ENCODE measurements around the gene CD59.

The CD59 gene

GRCh38 chr11:33674035-33674814 lies 62.0 kb downstream of the CD59 start:
- no peaks in the 10 kb centered on the region for H3K79me2 ChIP-seq (ENCODE audit: low read length)
- no peaks in the 10 kb centered on the region for H3K4me1 ChIP-seq (ENCODE audit: low read length)
- no peak overlapping the region for H3K4me3 ChIP-seq (ENCODE audit: low read length)
- H3K9me2 ChIP-seq (replicated peaks; ENCODE audit: insufficient read depth, low read length), result no peaks in the 10 kb centered on the region
- no peaks in the 10 kb centered on the region for H3F3A ChIP-seq (ENCODE audit: insufficient read depth, low read length)
- H4K20me1 ChIP-seq (ENCODE audit: insufficient read depth, low read length), result no peaks in the 10 kb centered on the region
- H3K36me3 ChIP-seq (replicated peaks; ENCODE audit: insufficient read depth, low read length), result no peaks in the 10 kb centered on the region
- TF ChIP-seq EZH2phosphoT487 (IDR thresholded peaks at IDR 0.05; ENCODE audit: low read length) (no peak), EZH2 (optimal IDR thresholded peaks at IDR 0.05; ENCODE audit: low read depth, low read length) (no peak), CTCF (IDR thresholded peaks at IDR 0.05; ENCODE audit: low read length) (no peak)
- DNase-seq, result no peak
- no peaks in the 10 kb centered on the region for H3K27me3 ChIP-seq (replicated peaks; ENCODE audit: insufficient read depth, low read length)
- H3K9me3 ChIP-seq (replicated peaks; ENCODE audit: insufficient read depth, low read length), result no peaks in the 10 kb centered on the region
- H2AFZ ChIP-seq (ENCODE audit: low read length), result no peak overlapping the region
- no peak overlapping the region for H3K9ac ChIP-seq (ENCODE audit: low read length)
- H3K27ac ChIP-seq (ENCODE audit: low read length), result no peak overlapping the region
- no peak overlapping the region for H3K4me2 ChIP-seq (ENCODE audit: low read depth, low read length)

DNA sequence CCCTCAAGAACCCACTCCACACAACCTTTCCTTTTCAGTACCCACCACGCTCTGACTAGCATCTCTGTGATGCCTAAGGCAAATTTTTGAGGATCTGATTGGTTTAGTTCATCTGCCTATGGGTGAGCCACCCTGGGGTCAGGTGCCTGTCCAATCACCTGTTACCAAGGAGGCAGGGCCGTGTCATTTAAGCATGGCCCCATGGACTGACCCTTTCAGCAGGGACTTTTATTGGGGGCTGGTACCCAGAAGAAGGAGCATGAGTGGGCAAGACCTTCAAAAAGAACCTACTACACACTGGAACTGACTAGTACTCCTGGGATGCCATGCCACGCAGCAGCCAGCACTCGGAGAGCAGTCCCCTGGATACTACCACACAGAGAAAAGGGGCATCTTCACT lies 64.0 kb downstream of the CD59 start:
- Histone ChIP-seq H3K9ac (ENCODE audit: low read length) (no peak overlapping the region), H3F3A (ENCODE audit: insufficient read depth, low read length) (no peaks in the 10 kb centered on the region), H2AFZ (ENCODE audit: low read length) (no peak overlapping the region), H3K27me3 (replicated peaks; ENCODE audit: insufficient read depth, low read length) (no peaks in the 10 kb centered on the region), H3K9me2 (replicated peaks; ENCODE audit: insufficient read depth, low read length) (no peaks in the 10 kb centered on the region), H3K9me3 (replicated peaks; ENCODE audit: insufficient read depth, low read length) (no peaks in the 10 kb centered on the region), H3K4me2 (ENCODE audit: low read depth, low read length) (no peak overlapping the region), H3K27ac (ENCODE audit: low read length) (no peak overlapping the region), H3K4me3 (ENCODE audit: low read length) (no peak overlapping the region), H3K36me3 (replicated peaks; ENCODE audit: insufficient read depth, low read length) (no peaks in the 10 kb centered on the region), H4K20me1 (ENCODE audit: insufficient read depth, low read length) (no peaks in the 10 kb centered on the region), H3K4me1 (ENCODE audit: low read length) (no peaks in the 10 kb centered on the region), H3K79me2 (ENCODE audit: low read length) (no peaks in the 10 kb centered on the region)
- TF ChIP-seq EZH2phosphoT487 (IDR thresholded peaks at IDR 0.05; ENCODE audit: low read length) (no peak), EZH2 (optimal IDR thresholded peaks at IDR 0.05; ENCODE audit: low read depth, low read length) (no peak), CTCF (IDR thresholded peaks at IDR 0.05; ENCODE audit: low read length) (no peak)
- DNase-seq, result no peak

GRCh38 chr11:33670250-33671011 lies 65.8 kb downstream of the CD59 start:
- Histone ChIP-seq H3K4me3 (ENCODE audit: low read length) (no peak overlapping the region), H3K36me3 (replicated peaks; ENCODE audit: insufficient read depth, low read length) (no peaks in the 10 kb centered on the region), H3F3A (ENCODE audit: insufficient read depth, low read length) (no peaks in the 10 kb centered on the region), H3K27ac (ENCODE audit: low read length) (no peak overlapping the region), H3K79me2 (ENCODE audit: low read length) (no peaks in the 10 kb centered on the region), H3K9me2 (replicated peaks; ENCODE audit: insufficient read depth, low read length) (no peaks in the 10 kb centered on the region), H3K27me3 (replicated peaks; ENCODE audit: insufficient read depth, low read length) (no peaks in the 10 kb centered on the region), H3K9ac (ENCODE audit: low read length) (no peak overlapping the region), H4K20me1 (ENCODE audit: insufficient read depth, low read length) (no peaks in the 10 kb centered on the region), H3K9me3 (replicated peaks; ENCODE audit: insufficient read depth, low read length) (no peaks in the 10 kb centered on the region), H3K4me1 (ENCODE audit: low read length) (no peaks in the 10 kb centered on the region), H2AFZ (ENCODE audit: low read length) (no peak overlapping the region), H3K4me2 (ENCODE audit: low read depth, low read length) (no peak overlapping the region)
- TF ChIP-seq EZH2 (optimal IDR thresholded peaks at IDR 0.05; ENCODE audit: low read depth, low read length) (no peak), CTCF (IDR thresholded peaks at IDR 0.05; ENCODE audit: low read length) (no peak), EZH2phosphoT487 (IDR thresholded peaks at IDR 0.05; ENCODE audit: low read length) (no peak)
- DNase-seq, result no peak
